T-cell (primary cell): ENCODE results near the gene ZFYVE1. TPM values are rescaled to one million over a fixed set of nuclear protein-coding genes. Genes with fewer than 3 reads are reported as not detected.
"Not testable (repeated sequence)": the region's sequence is repeated elsewhere in the genome, so short reads cannot be mapped to it uniquely, and the experiment has no call there.

Source experiments
- ATAC-seq, 4 experiments: fragments of 200-7000 bp in 3 of 4; fragments of 150-1000 bp in 1 of 4; cut with Tn5 transposase; replicated peaks in 1 of 4; 1 replicate in 3 of 4; 2 replicates in 1 of 4; pipeline ENCODE4 v1.10.0; 2021; ENCODE audit warnings: moderate library complexity in 3 of 4, mild to moderate bottlenecking in 2 of 4, moderate number of reproducible peaks in 1 of 4
- CTCF ChIA-PET, 2 donors: fragments of 300-600 bp; sonication (Branson Sonifier 250); formaldehyde crosslinking; loops; one replicate each; lab custom pipeline; 2022; ENCODE audit warnings: antibody characterized with exemption in 2 of 2; lab: Charles Lee
- POLR2A ChIA-PET, 2 donors: fragments of 300-600 bp; sonication (Branson Sonifier 250); formaldehyde crosslinking; loops; one replicate each; lab custom pipeline; 2022; ENCODE audit warnings: antibody characterized with exemption in 2 of 2; lab: Charles Lee
- DNase-seq, 35 experiments: peaks; one replicate each; pipeline versions ENCODE4 v3.0.0 to v3.0.0-alpha.2; 2013 to 2023
- H3K27ac ChIP-seq: one replicate; pipeline ENCODE4 v1.5.1; 2013; ENCODE audit warnings: low read length
- H3K27me3 ChIP-seq, 2 experiments: replicated peaks in 1 of 2; 1 replicate in 1 of 2; 2 replicates in 1 of 2; pipeline versions ENCODE4 v1.6.1 to v1.7.0; 2013; ENCODE audit warnings: low read length in 1 of 2, mixed read lengths in 1 of 2; ENCODE audit not compliant: control insufficient read depth in 2 of 2, insufficient read depth in 2 of 2; ENCODE audit errors: extremely low read depth in 1 of 2
- H3K36me3 ChIP-seq, 2 donors: 1 replicate in 1 of 2; 2 replicates in 1 of 2; pipeline versions ENCODE4 v1.6.1 to v1.7.0; 2013; ENCODE audit warnings: low read length in 1 of 2; ENCODE audit not compliant: control insufficient read depth in 2 of 2, insufficient read depth in 1 of 2; ENCODE audit errors: extremely low read depth in 1 of 2
- H3K4me1 ChIP-seq, 2 experiments: 1 replicate in 1 of 2; 2 replicates in 1 of 2; pipeline versions ENCODE4 v1.6.1 to v1.7.0; 2013; ENCODE audit warnings: low read length in 2 of 2, mixed read lengths in 1 of 2; ENCODE audit not compliant: insufficient read depth in 2 of 2, control insufficient read depth in 1 of 2; ENCODE audit errors: extremely low read depth in 1 of 2
- H3K4me3 ChIP-seq, 2 donors: 1 replicate in 1 of 2; 2 replicates in 1 of 2; pipeline versions ENCODE4 v1.5.1 to v1.7.0; 2013; ENCODE audit warnings: mild to moderate bottlenecking in 2 of 2, low read length in 1 of 2, moderate library complexity in 1 of 2; ENCODE audit not compliant: control insufficient read depth in 1 of 2; ENCODE audit errors: extremely low read depth in 1 of 2
- H3K9me3 ChIP-seq: 2 replicates; pipeline ENCODE4 v1.7.0; 2013
- H3K27ac Mint-ChIP-seq, 2 donors: one replicate each; pipeline ENCODE4 v1.8.0; 2020 to 2021; ENCODE audit warnings: mild to moderate bottlenecking in 2 of 2, mixed read lengths in 2 of 2
- H3K27me3 Mint-ChIP-seq, 2 donors: one replicate each; pipeline ENCODE4 v1.8.0; 2021 to 2022; ENCODE audit warnings: mixed read lengths in 2 of 2
- H3K36me3 Mint-ChIP-seq: one replicate; pipeline ENCODE4 v1.8.0; 2021; ENCODE audit warnings: mixed read lengths
- H3K4me1 Mint-ChIP-seq, 3 donors: one replicate each; pipeline ENCODE4 v1.8.0; 2020 to 2022; ENCODE audit warnings: mixed read lengths in 3 of 3, mild to moderate bottlenecking in 1 of 3
- H3K4me3 Mint-ChIP-seq, 3 donors: one replicate each; pipeline ENCODE4 v1.8.0; 2020 to 2022; ENCODE audit warnings: mild to moderate bottlenecking in 3 of 3, mixed read lengths in 3 of 3, moderate library complexity in 3 of 3
- H3K9me3 Mint-ChIP-seq, 3 donors: one replicate each; pipeline ENCODE4 v1.8.0; 2020 to 2022; ENCODE audit warnings: mixed read lengths in 3 of 3
- WGBS: methylation state at CpG from one replicate; pipeline ENCODE4 v1.1.5; 2013; ENCODE audit warnings: missing lambda C conversion rate; ENCODE audit not compliant: insufficient coverage; 5-methylcytosine and 5-hydroxymethylcytosine counted together
- total RNA-seq, 35 experiments: library from RNA in 6 of 35; stranded (reverse) in 6 of 35; fragments of 120-200 nt in 1 of 35; gene quantifications; one replicate each; pipeline versions ENCODE4 v1.2.1 to v1.2.4 and lab custom pipeline; 2013 to 2026

The ZFYVE1 gene
- total RNA-seq, 5 donors from 2014 or later (not counting 1 experiment from before 2014, with no cell fraction given), result 15.5 to 20.9 (median 19.4) TPM

DNA sequence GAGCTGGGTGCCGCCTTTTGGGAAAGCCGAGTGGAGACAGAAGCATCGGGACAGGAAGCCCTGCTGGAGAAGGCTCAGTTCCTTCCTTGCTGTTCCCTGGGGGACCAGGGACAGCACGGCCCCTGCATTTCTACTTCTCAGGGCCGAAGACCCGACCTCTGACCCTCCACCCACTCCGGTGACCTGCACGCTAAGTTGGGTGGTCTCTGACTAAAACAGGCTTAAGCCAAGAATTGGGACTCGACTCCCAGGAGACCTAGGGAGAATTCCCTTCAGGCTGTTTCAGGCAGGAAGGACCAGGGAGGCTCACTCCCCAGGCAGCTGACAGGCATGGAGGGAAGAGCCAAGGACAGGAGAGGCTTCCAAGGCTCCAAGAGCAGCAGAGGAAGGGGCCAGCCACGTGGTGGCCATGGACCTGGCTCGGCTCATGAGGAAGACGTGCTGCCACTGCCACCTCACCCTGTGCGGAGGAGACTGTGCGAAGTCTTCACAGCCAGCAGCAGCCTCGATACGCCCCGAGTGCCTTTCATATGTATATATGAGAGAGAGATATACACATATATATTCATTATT, 56.8 kb downstream of the ZFYVE1 start:
- Mint-ChIP-seq H3K9me3 (no peaks in the 10 kb centered on the region), H3K36me3 (peaks cover 39% of the 10 kb centered on the region), H3K27ac (no peak overlapping the region), H3K4me3 (no peak overlapping the region), H3K27me3 (no peaks in the 10 kb centered on the region), H3K4me1 (peaks cover 0 to 5% (median under 1%) of the 10 kb centered on the region in 3 donors)
- H3K36me3 ChIP-seq, result peaks cover 11 to 44% of the 10 kb centered on the region in 2 donors
- no peaks in the 10 kb centered on the region for H3K4me1 ChIP-seq
- DNase-seq, result no peak
- POLR2A ChIA-PET, result no interaction called here
- CTCF ChIA-PET, result no interaction called here
- no peak for ATAC-seq
- no peak overlapping the region for H3K27ac ChIP-seq
- no peaks in the 10 kb centered on the region for H3K9me3 ChIP-seq
- no peaks in the 10 kb centered on the region for H3K27me3 ChIP-seq
- WGBS, result 99% methylated on average over 4 of the region's 17 CpGs
- no peak overlapping the region for H3K4me3 ChIP-seq

GRCh38 chr14:72968316-72968715, 58.6 kb downstream of the ZFYVE1 start:
- H3K27me3 Mint-ChIP-seq, result no peaks in the 10 kb centered on the region
- peaks cover 0 to 7% (median 5%) of the 10 kb centered on the region in 3 donors for H3K4me1 Mint-ChIP-seq
- H3K36me3 Mint-ChIP-seq, result peaks cover 26% of the 10 kb centered on the region
- Histone ChIP-seq H3K27me3 (no peaks in the 10 kb centered on the region), H3K27ac (no peak overlapping the region), H3K4me3 (no peak overlapping the region), H3K4me1 (peaks cover 0 to 4% of the 10 kb centered on the region in 2 experiments), H3K36me3 (peaks cover 4 to 26% of the 10 kb centered on the region in 2 donors), H3K9me3 (no peaks in the 10 kb centered on the region)
- ATAC-seq, result no peak
- no peak overlapping the region for H3K27ac Mint-ChIP-seq
- no peak overlapping the region for H3K4me3 Mint-ChIP-seq
- POLR2A ChIA-PET, result no interaction called here
- CTCF ChIA-PET, result no interaction called here
- H3K9me3 Mint-ChIP-seq, result no peaks in the 10 kb centered on the region
- DNase-seq, result no peak
- 80% methylated on average over 1 of the region's 5 CpGs for WGBS

- no peak overlapping the region for H3K27ac Mint-ChIP-seq
- CTCF ChIA-PET, result no interaction called here
- 98% methylated on average over 5 of the region's 6 CpGs for WGBS
- peaks cover 28% of the 10 kb centered on the region for H3K36me3 Mint-ChIP-seq
- Histone ChIP-seq H3K27ac (no peak overlapping the region), H3K4me3 (no peak overlapping the region), H3K9me3 (no peaks in the 10 kb centered on the region), H3K27me3 (no peaks in the 10 kb centered on the region), H3K4me1 (peaks cover 0 to 5% of the 10 kb centered on the region in 2 experiments), H3K36me3 (peaks cover 5 to 23% of the 10 kb centered on the region in 2 donors)
- POLR2A ChIA-PET, result no interaction called here
- no peaks in the 10 kb centered on the region for H3K9me3 Mint-ChIP-seq
- peaks cover 0 to 7% (median 5%) of the 10 kb centered on the region in 3 donors for H3K4me1 Mint-ChIP-seq
- ATAC-seq (no peak), DNase-seq (no peak)
- no peaks in the 10 kb centered on the region for H3K27me3 Mint-ChIP-seq
- H3K4me3 Mint-ChIP-seq, result no peak overlapping the region
Measured at GRCh38 chr14:72966038-72966437, 60.9 kb downstream of the ZFYVE1 start.

GRCh38 chr14:72965249-72965648, 61.7 kb downstream of the ZFYVE1 start:
- 78% methylated on average over 3 of the region's 6 CpGs for WGBS
- ChIA-PET CTCF (no interaction called here), POLR2A (no interaction called here)
- Histone ChIP-seq H3K27me3 (no peaks in the 10 kb centered on the region), H3K9me3 (no peaks in the 10 kb centered on the region), H3K27ac (no peak overlapping the region), H3K4me1 (peaks cover 0 to 5% of the 10 kb centered on the region in 2 experiments), H3K36me3 (peaks cover 5 to 27% of the 10 kb centered on the region in 2 donors), H3K4me3 (no peak overlapping the region)
- H3K9me3 Mint-ChIP-seq, result no peaks in the 10 kb centered on the region
- ATAC-seq, result no peak
- H3K36me3 Mint-ChIP-seq, result peaks cover 29% of the 10 kb centered on the region
- DNase-seq, result no peak
- no peak overlapping the region for H3K4me3 Mint-ChIP-seq
- peaks cover 0 to 7% (median 5%) of the 10 kb centered on the region in 3 donors for H3K4me1 Mint-ChIP-seq
- H3K27me3 Mint-ChIP-seq, result no peaks in the 10 kb centered on the region
- no peak overlapping the region for H3K27ac Mint-ChIP-seq

- Mint-ChIP-seq H3K36me3 (peaks cover 34% of the 10 kb centered on the region), H3K4me3 (no peak overlapping the region), H3K9me3 (no peaks in the 10 kb centered on the region), H3K4me1 (peaks cover 0 to 7% (median 5%) of the 10 kb centered on the region in 3 donors), H3K27me3 (no peaks in the 10 kb centered on the region), H3K27ac (no peak overlapping the region)
- CTCF ChIA-PET, result no interaction called here
- no CpG with 5 or more reads among the region's 6 CpGs for WGBS
- H3K36me3 ChIP-seq, result peaks cover 5 to 27% of the 10 kb centered on the region in 2 donors
- H3K4me3 ChIP-seq, result no peak overlapping the region
- peaks cover 0 to 5% of the 10 kb centered on the region in 2 experiments for H3K4me1 ChIP-seq
- H3K27ac ChIP-seq, result no peak overlapping the region
- DNase-seq, result no peak
- no peaks in the 10 kb centered on the region for H3K9me3 ChIP-seq
- POLR2A ChIA-PET, result no interaction called here
- no peaks in the 10 kb centered on the region for H3K27me3 ChIP-seq
- ATAC-seq, result no peak
Measured at GRCh38 chr14:72962829-72963312, 64.0 kb downstream of the ZFYVE1 start.

- not testable (repeated sequence) for ATAC-seq
Measured at GRCh38 chr14:72962336-72962754, 64.6 kb downstream of the ZFYVE1 start.

More at GRCh38 chr14:72962336-72962754, 64.6 kb downstream of the ZFYVE1 start:
- 93% methylated on average over 9 of the region's 10 CpGs for WGBS
- H3K4me3 ChIP-seq, H3K9me3 Mint-ChIP-seq, H3K4me1 ChIP-seq, CTCF ChIA-PET, H3K4me3 Mint-ChIP-seq, H3K27ac ChIP-seq, DNase-seq, POLR2A ChIA-PET, H3K9me3 ChIP-seq, H3K4me1 Mint-ChIP-seq, H3K27ac Mint-ChIP-seq, H3K27me3 Mint-ChIP-seq, H3K27me3 ChIP-seq: not testable (repeated sequence)
- H3K36me3 ChIP-seq, result peaks cover 5 to 31% of the 10 kb centered on the region in 2 donors
- peaks cover 40% of the 10 kb centered on the region for H3K36me3 Mint-ChIP-seq
